GM19463 (cell line): ENCODE measurements around the gene CENPV.
A peak's percentile ranks its signal among the peaks of the same experiment; 100 is the strongest.
"Not testable (repeated sequence)": the region's sequence is repeated elsewhere in the genome, so short reads cannot be mapped to it uniquely, and the experiment has no call there.

Experiments
- ATAC-seq: cut with Tn5 transposase; IDR thresholded peaks from one replicate; pipeline ENCODE4 v1.9.1; 2021; ENCODE audit warnings: mild to moderate bottlenecking, moderate library complexity; ENCODE audit not compliant: unreplicated experiment

The CENPV gene

GRCh38 chr17:16353317-16354174, at the start of gene CENPV:
TSS of gene CENPV (minus strand) at chr17:16353469. CDS start at chr17:16353436, 33 bp downstream.
- ATAC-seq: peak; percentile 69

- ATAC-seq: peak; percentile 92
These were observed 45.3 kb upstream of the CENPV start for GRCh38 chr17:16398270-16399267.

GRCh38 chr17:16396693-16397092, 43.4 kb upstream of the CENPV start:
- ATAC-seq: not testable (repeated sequence)

GRCh38 chr17:16395887-16396286, 42.6 kb upstream of the CENPV start:
- ATAC-seq: not testable (repeated sequence)

GRCh38 chr17:16392491-16392890, 39.2 kb upstream of the CENPV start:
- not testable (repeated sequence) for ATAC-seq

- ATAC-seq: no peak
These were observed 38.2 kb upstream of the CENPV start for GRCh38 chr17:16391451-16391850.

GRCh38 chr17:16386126-16386507, 32.8 kb upstream of the CENPV start:
- not testable (repeated sequence) for ATAC-seq

- no peak for ATAC-seq
These were observed 31.3 kb upstream of the CENPV start for GRCh38 chr17:16384557-16384956.

- no peak for ATAC-seq
These were observed 30.6 kb upstream of the CENPV start for GRCh38 chr17:16383772-16384287.

GRCh38 chr17:16383216-16383615, 29.9 kb upstream of the CENPV start:
- no peak for ATAC-seq

GRCh38 chr17:16381496-16381820, 28.2 kb upstream of the CENPV start:
- peak; percentile 11 for ATAC-seq

GRCh38 chr17:16380640-16381495, 27.6 kb upstream of the CENPV start, which contains the start of gene UBB:
TSS of gene UBB (plus strand) at chr17:16381091. CDS start at chr17:16381908, 817 bp downstream.
- ATAC-seq: peak; percentile 94

GRCh38 chr17:16379654-16380053, 26.4 kb upstream of the CENPV start:
- no peak for ATAC-seq

- no peak for ATAC-seq
These were observed 25.5 kb upstream of the CENPV start for GRCh38 chr17:16378636-16379282.

GRCh38 chr17:16377941-16378341, 24.7 kb upstream of the CENPV start:
- ATAC-seq: no peak

GRCh38 chr17:16374146-16374938, 21.1 kb upstream of the CENPV start:
- ATAC-seq: no peak

- no peak for ATAC-seq
These were observed 18.5 kb upstream of the CENPV start for GRCh38 chr17:16371742-16372141.

- ATAC-seq: no peak
These were observed 11.4 kb upstream of the CENPV start for GRCh38 chr17:16364625-16365024.
